ENCODE measurements around the gene COG2.

The COG2 gene

DNA sequence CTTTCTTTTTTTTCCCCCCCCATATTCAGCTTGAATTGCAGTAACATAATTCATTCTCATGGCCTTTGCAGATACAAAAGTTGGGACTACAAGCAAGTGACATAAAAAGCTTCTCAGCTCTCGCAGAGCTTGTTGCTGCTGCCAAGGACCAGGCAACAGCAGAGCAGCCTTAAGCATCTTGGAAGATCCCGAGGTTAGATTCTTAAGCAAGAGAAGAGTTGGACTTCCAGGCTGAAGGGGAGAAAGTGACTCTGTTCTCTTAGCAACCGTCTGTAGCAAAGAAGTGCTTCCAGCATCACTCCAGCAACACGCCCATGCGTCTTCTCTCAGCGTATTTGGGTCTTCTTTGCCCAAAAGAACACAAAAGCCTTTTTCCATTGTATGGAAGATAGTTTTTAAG is 50.9 kb downstream of the COG2 start:
- TF ChIP-seq TAF1 (IDR thresholded peaks at IDR 0.05; ENCODE audit: borderline replicate concordance, insufficient read depth, low read length) = no peak
- TF ChIP-seq SIN3A (IDR thresholded peaks at IDR 0.05; ENCODE audit: borderline replicate concordance, insufficient read depth, low read length) = no peak
- TF ChIP-seq, protein P1, sequence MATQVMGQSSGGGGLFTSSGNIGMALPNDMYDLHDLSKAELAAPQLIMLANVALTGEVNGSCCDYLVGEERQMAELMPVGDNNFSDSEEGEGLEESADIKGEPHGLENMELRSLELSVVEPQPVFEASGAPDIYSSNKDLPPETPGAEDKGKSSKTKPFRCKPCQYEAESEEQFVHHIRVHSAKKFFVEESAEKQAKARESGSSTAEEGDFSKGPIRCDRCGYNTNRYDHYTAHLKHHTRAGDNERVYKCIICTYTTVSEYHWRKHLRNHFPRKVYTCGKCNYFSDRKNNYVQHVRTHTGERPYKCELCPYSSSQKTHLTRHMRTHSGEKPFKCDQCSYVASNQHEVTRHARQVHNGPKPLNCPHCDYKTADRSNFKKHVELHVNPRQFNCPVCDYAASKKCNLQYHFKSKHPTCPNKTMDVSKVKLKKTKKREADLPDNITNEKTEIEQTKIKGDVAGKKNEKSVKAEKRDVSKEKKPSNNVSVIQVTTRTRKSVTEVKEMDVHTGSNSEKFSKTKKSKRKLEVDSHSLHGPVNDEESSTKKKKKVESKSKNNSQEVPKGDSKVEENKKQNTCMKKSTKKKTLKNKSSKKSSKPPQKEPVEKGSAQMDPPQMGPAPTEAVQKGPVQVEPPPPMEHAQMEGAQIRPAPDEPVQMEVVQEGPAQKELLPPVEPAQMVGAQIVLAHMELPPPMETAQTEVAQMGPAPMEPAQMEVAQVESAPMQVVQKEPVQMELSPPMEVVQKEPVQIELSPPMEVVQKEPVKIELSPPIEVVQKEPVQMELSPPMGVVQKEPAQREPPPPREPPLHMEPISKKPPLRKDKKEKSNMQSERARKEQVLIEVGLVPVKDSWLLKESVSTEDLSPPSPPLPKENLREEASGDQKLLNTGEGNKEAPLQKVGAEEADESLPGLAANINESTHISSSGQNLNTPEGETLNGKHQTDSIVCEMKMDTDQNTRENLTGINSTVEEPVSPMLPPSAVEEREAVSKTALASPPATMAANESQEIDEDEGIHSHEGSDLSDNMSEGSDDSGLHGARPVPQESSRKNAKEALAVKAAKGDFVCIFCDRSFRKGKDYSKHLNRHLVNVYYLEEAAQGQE (IDR thresholded peaks at IDR 0.05; ENCODE audit: insufficient read depth in 1 of 2, low read depth in 2 of 2, low read length in 2 of 2) = no peak
- TF ChIP-seq POLR2AphosphoS5 (IDR thresholded peaks at IDR 0.05; ENCODE audit: low read depth, low read length) = no peak
- TF ChIP-seq FOXP2 (optimal IDR thresholded peaks at IDR 0.05; ENCODE audit: borderline replicate concordance, extremely low read depth, extremely low read length, insufficient read depth) = no peak

DNA sequence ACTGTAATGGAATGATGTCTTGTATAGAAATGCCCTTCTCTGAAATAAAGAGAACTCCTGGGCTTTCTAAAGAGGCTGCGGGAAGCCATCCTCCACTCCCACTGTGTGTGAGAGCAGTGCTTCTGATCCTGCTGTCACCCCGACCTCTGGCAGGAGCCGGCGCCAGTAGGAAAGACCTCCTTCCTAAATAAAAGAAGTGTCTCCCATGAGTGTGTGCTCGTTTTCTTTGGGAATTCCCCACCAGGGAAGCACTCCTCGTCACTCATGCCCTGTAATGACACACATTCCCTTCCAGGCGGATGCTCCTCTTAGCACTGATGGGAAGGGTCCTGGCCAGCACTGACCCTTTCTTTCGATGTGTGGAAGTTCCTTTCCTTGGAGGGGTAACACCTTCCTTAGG is 51.5 kb downstream of the COG2 start:
- TF ChIP-seq TAF1 (IDR thresholded peaks at IDR 0.05; ENCODE audit: borderline replicate concordance, insufficient read depth, low read length) = no peak
- no peak for TF ChIP-seq SIN3A (IDR thresholded peaks at IDR 0.05; ENCODE audit: borderline replicate concordance, insufficient read depth, low read length)
- TF ChIP-seq, protein P1 (IDR thresholded peaks at IDR 0.05; ENCODE audit: insufficient read depth in 1 of 2, low read depth in 2 of 2, low read length in 2 of 2) = no peak
- TF ChIP-seq POLR2AphosphoS5 (IDR thresholded peaks at IDR 0.05; ENCODE audit: low read depth, low read length) = no peak
- TF ChIP-seq FOXP2 (optimal IDR thresholded peaks at IDR 0.05; ENCODE audit: borderline replicate concordance, extremely low read depth, extremely low read length, insufficient read depth) = no peak

DNA sequence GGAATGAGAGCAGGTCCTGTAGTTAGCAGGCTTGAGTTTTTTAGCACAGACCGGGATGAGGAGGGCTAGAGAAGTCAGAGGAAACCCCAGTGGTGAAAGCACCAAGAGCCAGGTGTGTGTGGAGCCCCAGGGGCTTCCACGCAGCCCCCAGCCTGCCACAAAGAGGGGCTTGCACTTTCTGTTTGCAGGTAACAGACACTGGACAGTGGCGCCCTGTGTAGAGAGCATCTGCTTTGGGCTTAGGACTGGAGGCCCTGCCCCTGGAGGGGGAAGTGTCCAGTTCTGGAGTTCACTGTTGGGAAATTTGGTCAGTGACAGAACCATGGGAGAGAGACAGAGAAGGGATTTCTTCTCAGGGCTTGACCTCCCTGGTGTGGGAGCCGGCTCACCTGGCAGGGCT is 52.2 kb downstream of the COG2 start:
- no peak for TF ChIP-seq FOXP2 (optimal IDR thresholded peaks at IDR 0.05; ENCODE audit: borderline replicate concordance, extremely low read depth, extremely low read length, insufficient read depth)
- no peak for TF ChIP-seq POLR2AphosphoS5 (IDR thresholded peaks at IDR 0.05; ENCODE audit: low read depth, low read length)
- TF ChIP-seq TAF1 (IDR thresholded peaks at IDR 0.05; ENCODE audit: borderline replicate concordance, insufficient read depth, low read length) = no peak
- TF ChIP-seq, protein P1 (IDR thresholded peaks at IDR 0.05; ENCODE audit: insufficient read depth in 1 of 2, low read depth in 2 of 2, low read length in 2 of 2) = no peak
- TF ChIP-seq SIN3A (IDR thresholded peaks at IDR 0.05; ENCODE audit: borderline replicate concordance, insufficient read depth, low read length) = no peak

DNA sequence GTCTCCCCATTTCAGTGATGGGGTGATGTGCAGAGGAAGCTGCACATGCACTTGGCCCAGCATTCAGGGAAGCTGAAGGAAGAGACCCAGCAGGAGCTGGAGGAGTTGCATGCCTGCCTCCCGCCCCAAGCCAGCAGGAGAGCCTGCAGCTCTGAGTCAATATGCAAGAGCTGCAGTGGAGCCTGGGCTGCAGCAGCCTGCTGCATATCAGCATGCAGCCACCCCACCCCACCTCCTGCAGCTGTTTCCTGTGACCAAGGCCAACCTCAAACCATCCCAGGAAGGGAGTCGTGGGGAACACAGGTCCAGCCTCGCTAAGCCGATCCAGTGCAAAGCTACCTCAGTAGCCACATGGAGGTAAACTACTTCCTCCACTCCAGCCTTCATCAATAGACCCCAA is 52.7 kb downstream of the COG2 start:
- TF ChIP-seq TAF1 (IDR thresholded peaks at IDR 0.05; ENCODE audit: borderline replicate concordance, insufficient read depth, low read length) (no peak), POLR2AphosphoS5 (IDR thresholded peaks at IDR 0.05; ENCODE audit: low read depth, low read length) (no peak), FOXP2 (optimal IDR thresholded peaks at IDR 0.05; ENCODE audit: borderline replicate concordance, extremely low read depth, extremely low read length, insufficient read depth) (no peak), SIN3A (IDR thresholded peaks at IDR 0.05; ENCODE audit: borderline replicate concordance, insufficient read depth, low read length) (no peak)
- TF ChIP-seq, protein P1 (IDR thresholded peaks at IDR 0.05; ENCODE audit: insufficient read depth in 1 of 2, low read depth in 2 of 2, low read length in 2 of 2) = no peak

DNA sequence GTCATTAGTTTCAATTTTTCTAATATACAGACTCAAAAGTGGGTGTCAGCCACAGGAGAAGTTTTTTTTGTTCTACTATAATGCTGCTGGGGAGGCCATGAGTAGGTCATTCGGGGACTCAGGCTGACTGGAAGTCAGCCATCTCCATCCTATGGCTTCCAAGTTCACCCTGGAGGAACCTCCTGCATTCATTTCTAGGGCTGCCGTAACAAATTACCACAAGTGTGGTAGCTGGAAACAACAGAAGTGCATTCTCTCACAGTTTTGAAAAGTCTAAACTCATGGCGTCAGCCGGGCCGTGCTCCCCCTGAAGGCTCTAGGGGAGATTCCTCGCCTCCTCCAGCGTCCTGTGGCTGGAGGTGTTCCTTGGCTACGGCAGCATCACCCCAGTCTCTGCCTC is 53.9 kb downstream of the COG2 start:
- TF ChIP-seq FOXP2 (optimal IDR thresholded peaks at IDR 0.05; ENCODE audit: borderline replicate concordance, extremely low read depth, extremely low read length, insufficient read depth) (no peak), SIN3A (IDR thresholded peaks at IDR 0.05; ENCODE audit: borderline replicate concordance, insufficient read depth, low read length) (no peak), POLR2AphosphoS5 (IDR thresholded peaks at IDR 0.05; ENCODE audit: low read depth, low read length) (no peak), TAF1 (IDR thresholded peaks at IDR 0.05; ENCODE audit: borderline replicate concordance, insufficient read depth, low read length) (no peak)
- TF ChIP-seq, protein P1 (IDR thresholded peaks at IDR 0.05; ENCODE audit: insufficient read depth in 1 of 2, low read depth in 2 of 2, low read length in 2 of 2) = no peak
